Karpas-422 (cell line): ENCODE measurements around the gene TBC1D17. TPM values are rescaled to one million over a fixed set of nuclear protein-coding genes. Genes with fewer than 3 reads are reported as not detected.

Experiments used
- DNase-seq: peaks from one replicate; pipeline ENCODE4 v3.0.0-alpha.2; 2015
- H2AFZ ChIP-seq: fragments of 200-600 bp; sonication (generic); 2 replicates; pipeline ENCODE4 v1.6.1; 2014; ENCODE audit warnings: antibody characterized with exemption, low read length, mixed read lengths
- H3K27ac ChIP-seq: fragments of 200-600 bp; sonication (generic); 2 replicates; pipeline ENCODE4 v1.5.1; 2014; ENCODE audit warnings: mild to moderate bottlenecking, low read length, moderate library complexity
- H3K27me3 ChIP-seq: fragments of 200-600 bp; sonication (generic); 2 replicates; pipeline ENCODE4 v1.6.1; 2014; ENCODE audit warnings: low read length, mixed read lengths
- H3K36me3 ChIP-seq: fragments of 200-600 bp; sonication (generic); 2 replicates; pipeline ENCODE4 v1.6.1; 2014; ENCODE audit warnings: low read length, mixed read lengths; ENCODE audit not compliant: insufficient read depth
- H3K4me1 ChIP-seq: fragments of 200-600 bp; sonication (generic); 2 replicates; pipeline ENCODE4 v1.6.1; 2014; ENCODE audit warnings: mild to moderate bottlenecking, low read length, mixed read lengths
- H3K4me2 ChIP-seq: fragments of 200-600 bp; sonication (generic); 2 replicates; pipeline ENCODE4 v1.6.1; 2014; ENCODE audit warnings: low read length, low read depth, mild to moderate bottlenecking; ENCODE audit not compliant: poor library complexity, severe bottlenecking
- H3K4me3 ChIP-seq: fragments of 200-600 bp; sonication (generic); 2 replicates; pipeline ENCODE4 v1.5.1; 2014; ENCODE audit warnings: mild to moderate bottlenecking, antibody characterized with exemption, low read length, mixed read lengths
- H3K79me2 ChIP-seq: fragments of 200-600 bp; sonication (generic); 2 replicates; pipeline ENCODE4 v1.6.1; 2014; ENCODE audit warnings: mild to moderate bottlenecking, low read length, mixed read lengths
- H3K9ac ChIP-seq: fragments of 200-600 bp; sonication (generic); 2 replicates; pipeline ENCODE4 v1.6.0; 2014; ENCODE audit warnings: low read length
- H3K9me2 ChIP-seq: fragments of 200-600 bp; sonication (generic), shearing (Covaris generic); replicated peaks from 2 replicates; pipeline ENCODE4 v1.6.0; 2014; ENCODE audit warnings: mild to moderate bottlenecking, low read length, moderate library complexity; ENCODE audit not compliant: insufficient read depth
- H3K9me3 ChIP-seq: fragments of 300-700, 200-600 bp; sonication (generic); 2 replicates; pipeline ENCODE4 v1.6.1; 2014; ENCODE audit warnings: low read length, mixed read lengths
- H4K20me1 ChIP-seq: fragments of 200-600 bp; sonication (generic); 2 replicates; pipeline ENCODE4 v1.6.1; 2014; ENCODE audit warnings: mild to moderate bottlenecking, antibody characterized with exemption, low read length, low read depth; ENCODE audit not compliant: insufficient read depth
- total RNA-seq: library from RNA; depleted of rRNA; stranded (reverse); fragments of >200 nt; shearing (Covaris generic); gene quantifications from 2 replicates; pipeline ENCODE4 v1.2.3, GENCODE V29; 2014; ENCODE audit warnings: low replicate concordance

Gene TBC1D17
- total RNA-seq, 1 experiment from 2014 or later = 13.6 TPM

GRCh38 chr19:49836176-49837008, 41.1 kb upstream of the TBC1D17 start:
- H4K20me1 ChIP-seq = 0 out of 2 replicates have a peak, but pooled peaks cover 8% of the 10 kb centered on the region
- H3K27me3 ChIP-seq = no peaks in the 10 kb centered on the region
- no peak for DNase-seq
- H3K36me3 ChIP-seq = peaks cover 19% of the 10 kb centered on the region; the same call in 1 of the 2 replicates
- no peak overlapping the region for H3K4me3 ChIP-seq
- H3K9me2 ChIP-seq = no peaks in the 10 kb centered on the region
- no peak overlapping the region for H3K9ac ChIP-seq
- no peaks in the 10 kb centered on the region for H3K9me3 ChIP-seq
- H3K27ac ChIP-seq = no peak overlapping the region
- no peaks in the 10 kb centered on the region for H3K79me2 ChIP-seq
- H2AFZ ChIP-seq = no peak overlapping the region
- H3K4me2 ChIP-seq = no peak overlapping the region
- H3K4me1 ChIP-seq = no peaks in the 10 kb centered on the region

GRCh38 chr19:49837009-49837310, 40.5 kb upstream of the TBC1D17 start:
- no peak overlapping the region for H2AFZ ChIP-seq
- no peak overlapping the region for H3K4me3 ChIP-seq
- H3K4me2 ChIP-seq = no peak overlapping the region
- peaks cover 15% of the 10 kb centered on the region; the same call in 1 of the 2 replicates for H3K36me3 ChIP-seq
- no peaks in the 10 kb centered on the region for H3K27me3 ChIP-seq
- no peaks in the 10 kb centered on the region for H3K4me1 ChIP-seq
- DNase-seq = no peak
- H3K9me3 ChIP-seq = no peaks in the 10 kb centered on the region
- H3K9ac ChIP-seq = no peak overlapping the region
- no peaks in the 10 kb centered on the region for H3K79me2 ChIP-seq
- H3K9me2 ChIP-seq = no peaks in the 10 kb centered on the region
- H4K20me1 ChIP-seq = 0 out of 2 replicates have a peak, but pooled peaks cover 8% of the 10 kb centered on the region
- H3K27ac ChIP-seq = no peak overlapping the region

GRCh38 chr19:49837425-49837824, 40.1 kb upstream of the TBC1D17 start:
- Histone ChIP-seq H4K20me1 (0 out of 2 replicates have a peak, but pooled peaks cover 8% of the 10 kb centered on the region), H3K4me2 (no peak overlapping the region), H3K4me1 (no peaks in the 10 kb centered on the region), H3K9me2 (no peaks in the 10 kb centered on the region), H3K4me3 (no peak overlapping the region), H3K9me3 (no peaks in the 10 kb centered on the region), H2AFZ (no peak overlapping the region), H3K36me3 (peaks cover 15% of the 10 kb centered on the region; the same call in 1 of the 2 replicates), H3K79me2 (no peaks in the 10 kb centered on the region), H3K27me3 (no peaks in the 10 kb centered on the region), H3K27ac (no peak overlapping the region), H3K9ac (no peak overlapping the region)
- DNase-seq = no peak

GRCh38 chr19:49838885-49839588, 38.5 kb upstream of the TBC1D17 start:
- Histone ChIP-seq H3K4me1 (peaks cover 14% of the 10 kb centered on the region), H3K9ac (no peak overlapping the region), H3K27me3 (no peaks in the 10 kb centered on the region), H3K9me2 (no peaks in the 10 kb centered on the region), H3K27ac (no peak overlapping the region), H3K4me2 (no peak overlapping the region), H3K9me3 (no peaks in the 10 kb centered on the region), H3K79me2 (no peaks in the 10 kb centered on the region), H3K4me3 (no peak overlapping the region), H3K36me3 (peaks cover 12% of the 10 kb centered on the region; the same call in 1 of the 2 replicates), H4K20me1 (0 out of 2 replicates have a peak, but pooled peaks cover 8% of the 10 kb centered on the region), H2AFZ (no peak overlapping the region)
- DNase-seq = no peak

- Histone ChIP-seq H2AFZ (no peak overlapping the region), H3K79me2 (no peaks in the 10 kb centered on the region), H4K20me1 (0 out of 2 replicates have a peak, but pooled peaks cover 8% of the 10 kb centered on the region), H3K4me1 (peaks cover 21% of the 10 kb centered on the region), H3K9me2 (no peaks in the 10 kb centered on the region), H3K27me3 (no peaks in the 10 kb centered on the region), H3K27ac (no peak overlapping the region), H3K9ac (no peak overlapping the region), H3K36me3 (peaks cover 12% of the 10 kb centered on the region; the same call in 1 of the 2 replicates), H3K4me3 (no peak overlapping the region), H3K4me2 (no peak overlapping the region), H3K9me3 (no peaks in the 10 kb centered on the region)
- DNase-seq = no peak
These were observed 37.8 kb upstream of the TBC1D17 start for GRCh38 chr19:49839713-49840112.

- Histone ChIP-seq H2AFZ (no peak overlapping the region), H3K27me3 (no peaks in the 10 kb centered on the region)
These were observed 37.2 kb upstream of the TBC1D17 start for GRCh38 chr19:49840321-49840720.

GRCh38 chr19:49840736-49841249, 36.7 kb upstream of the TBC1D17 start:
- no peak overlapping the region for H3K9ac ChIP-seq
- H3K79me2 ChIP-seq = no peaks in the 10 kb centered on the region
- no peaks in the 10 kb centered on the region for H3K27me3 ChIP-seq
- H3K9me2 ChIP-seq = no peaks in the 10 kb centered on the region
- H3K36me3 ChIP-seq = peaks cover 12% of the 10 kb centered on the region; the same call in 1 of the 2 replicates
- no peak overlapping the region for H3K27ac ChIP-seq
- no peak overlapping the region for H2AFZ ChIP-seq
- H4K20me1 ChIP-seq = 0 out of 2 replicates have a peak, but pooled peaks cover 8% of the 10 kb centered on the region
- peaks cover 22% of the 10 kb centered on the region for H3K4me1 ChIP-seq
- H3K4me3 ChIP-seq = no peak overlapping the region
- H3K9me3 ChIP-seq = no peaks in the 10 kb centered on the region
- DNase-seq = no peak
- H3K4me2 ChIP-seq = no peak overlapping the region

More at GRCh38 chr19:49840321-49840720, 37.2 kb upstream of the TBC1D17 start:
- Histone ChIP-seq H3K9me3 (no peaks in the 10 kb centered on the region), H3K79me2 (no peaks in the 10 kb centered on the region), H4K20me1 (0 out of 2 replicates have a peak, but pooled peaks cover 8% of the 10 kb centered on the region), H3K4me1 (peaks cover 22% of the 10 kb centered on the region), H3K9ac (no peak overlapping the region), H3K27ac (no peak overlapping the region), H3K9me2 (no peaks in the 10 kb centered on the region), H3K4me2 (no peak overlapping the region), H3K36me3 (peaks cover 12% of the 10 kb centered on the region; the same call in 1 of the 2 replicates), H3K4me3 (no peak overlapping the region)
- DNase-seq = no peak

GRCh38 chr19:49843265-49843664, 34.2 kb upstream of the TBC1D17 start:
- H3K4me3 ChIP-seq = no peak overlapping the region
- H4K20me1 ChIP-seq = 0 out of 2 replicates have a peak, but pooled peaks cover 8% of the 10 kb centered on the region
- no peak overlapping the region for H3K9ac ChIP-seq
- peaks cover 22% of the 10 kb centered on the region for H3K4me1 ChIP-seq
- no peaks in the 10 kb centered on the region for H3K9me2 ChIP-seq
- H3K36me3 ChIP-seq = peaks cover 6% of the 10 kb centered on the region; the same call in 1 of the 2 replicates
- H3K27me3 ChIP-seq = no peaks in the 10 kb centered on the region
- H3K27ac ChIP-seq = no peak overlapping the region
- H3K9me3 ChIP-seq = no peaks in the 10 kb centered on the region; the same call in 1 of the 2 replicates
- no peak overlapping the region for H2AFZ ChIP-seq
- H3K79me2 ChIP-seq = no peaks in the 10 kb centered on the region
- H3K4me2 ChIP-seq = no peak overlapping the region
- DNase-seq = peak; percentile 79
